Activated B cell treated with CpG ODN at 0.5 μM for 24 hours (primary cell): Measurements from ENCODE around the gene PCGF2. TPM values are rescaled to one million over a fixed set of nuclear protein-coding genes. Genes with fewer than 3 reads are reported as not detected.

Experiments used
- ATAC-seq: fragments of 200-7000 bp; cut with Tn5 transposase; one replicate; pipeline ENCODE4 v1.10.0; 2021; ENCODE audit warnings: low read depth, mild to moderate bottlenecking, moderate library complexity
- CTCF ChIA-PET: fragments of 350-600 bp; sonication (Branson Sonifier 250); formaldehyde crosslinking; loops from one replicate; lab custom pipeline; 2021; ENCODE audit warnings: antibody characterized with exemption; lab: Charles Lee
- POLR2A ChIA-PET: fragments of 350-600 bp; sonication (Branson Sonifier 250); formaldehyde crosslinking; loops from one replicate; lab custom pipeline; 2021; ENCODE audit warnings: antibody characterized with exemption; lab: Charles Lee
- DNase-seq: peaks from one replicate; pipeline ENCODE4 v3.0.0; 2022
- H3K27ac Mint-ChIP-seq: one replicate; pipeline ENCODE4 v1.8.0; 2020; ENCODE audit warnings: mixed read lengths
- H3K27me3 Mint-ChIP-seq: one replicate; pipeline ENCODE4 v1.8.0; 2021; ENCODE audit warnings: mixed read lengths
- H3K36me3 Mint-ChIP-seq: one replicate; pipeline ENCODE4 v1.8.0; 2021; ENCODE audit warnings: low read depth, mixed read lengths
- H3K4me1 Mint-ChIP-seq: one replicate; pipeline ENCODE4 v1.8.0; 2021; ENCODE audit warnings: mixed read lengths
- H3K4me3 Mint-ChIP-seq: one replicate; pipeline ENCODE4 v1.8.0; 2020; ENCODE audit warnings: mild to moderate bottlenecking, mixed read lengths
- H3K9me3 Mint-ChIP-seq: one replicate; pipeline ENCODE4 v1.8.0; 2020; ENCODE audit warnings: mixed read lengths
- CTCF ChIP-seq: fragments of 200-600 bp; IDR thresholded peaks from one replicate; pipeline ENCODE4 v1.8.0; 2022; ENCODE audit warnings: antibody characterized with exemption, mild to moderate bottlenecking
- intact Hi-C: fragments of 100-400 bp; cut with micrococcal nuclease; formaldehyde crosslinking; loops from one replicate; pipeline ENCODE4 v1.15.1; 2024
- total RNA-seq: library from RNA; stranded (reverse); gene quantifications from 2 replicates; pipeline ENCODE4 v1.2.3, GENCODE V29; 2022

The PCGF2 gene
- total RNA-seq, 1 donor from 2014 or later, result not detected

DNA sequence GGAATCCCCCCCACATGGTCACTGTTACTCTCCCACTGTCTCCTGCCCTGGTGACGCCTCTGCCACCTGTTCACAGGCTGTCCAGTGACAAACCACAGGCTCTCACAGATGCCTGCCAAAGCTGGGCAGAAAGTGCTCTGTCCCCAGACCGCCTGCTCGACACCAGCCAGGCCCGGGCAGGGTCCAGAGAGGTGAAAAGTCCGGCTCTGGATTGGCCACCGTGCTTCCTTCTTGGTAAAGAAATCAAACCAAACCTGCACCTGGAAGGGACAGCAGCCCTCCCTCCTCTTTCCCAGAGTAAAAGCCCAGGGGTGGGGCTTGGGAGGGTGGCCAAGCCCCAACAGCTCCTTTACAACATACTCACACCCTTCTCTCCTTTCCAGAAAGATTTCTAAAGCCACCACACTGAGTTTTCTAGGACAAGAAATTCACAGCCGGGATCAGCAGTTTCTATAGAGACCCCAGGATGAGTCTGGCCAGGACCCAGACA lies 6.2 kb downstream of the PCGF2 start:
- Mint-ChIP-seq H3K27me3 (peaks cover 22% of the 10 kb centered on the region), H3K27ac (no peak overlapping the region), H3K36me3 (no peaks in the 10 kb centered on the region), H3K4me1 (peaks cover 18% of the 10 kb centered on the region), H3K9me3 (no peaks in the 10 kb centered on the region), H3K4me3 (no peak overlapping the region)
- POLR2A ChIA-PET, result no interaction called here
- ATAC-seq (no peak), DNase-seq (no peak)
- intact Hi-C loops, result no loop called here
- TF ChIP-seq CTCF, result no peak
- CTCF ChIA-PET, result no interaction called here

DNA sequence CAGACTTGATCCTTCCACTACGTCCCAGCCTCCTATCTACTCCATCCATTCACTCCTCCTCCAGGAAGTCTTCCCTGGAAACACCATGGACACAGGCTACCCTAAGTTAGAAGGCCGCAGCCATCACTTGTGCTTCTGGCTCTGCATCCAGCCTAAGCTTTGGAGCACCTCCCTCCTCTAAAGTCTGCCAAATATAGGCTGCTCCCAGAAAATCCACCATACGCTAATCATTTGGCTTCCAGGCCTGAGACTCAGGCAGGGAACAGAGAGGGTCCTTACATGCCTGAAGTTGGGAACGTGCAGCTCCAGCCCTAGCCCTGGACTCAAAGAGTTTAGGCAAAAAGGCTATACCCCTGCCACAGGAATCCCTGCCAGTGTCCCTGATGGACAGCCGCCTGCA lies 6.7 kb downstream of the PCGF2 start:
- Mint-ChIP-seq H3K9me3 (no peaks in the 10 kb centered on the region), H3K4me1 (peaks cover 13% of the 10 kb centered on the region), H3K36me3 (no peaks in the 10 kb centered on the region), H3K27ac (no peak overlapping the region), H3K4me3 (no peak overlapping the region), H3K27me3 (peaks cover 18% of the 10 kb centered on the region)
- intact Hi-C loops, result no loop called here
- ATAC-seq (no peak), DNase-seq (no peak)
- ChIA-PET POLR2A (no interaction called here), CTCF (no interaction called here)
- no peak for TF ChIP-seq CTCF

GRCh38 chr17:38740806-38741205 lies 7.3 kb downstream of the PCGF2 start:
- peaks cover 7% of the 10 kb centered on the region for H3K4me1 Mint-ChIP-seq

DNA sequence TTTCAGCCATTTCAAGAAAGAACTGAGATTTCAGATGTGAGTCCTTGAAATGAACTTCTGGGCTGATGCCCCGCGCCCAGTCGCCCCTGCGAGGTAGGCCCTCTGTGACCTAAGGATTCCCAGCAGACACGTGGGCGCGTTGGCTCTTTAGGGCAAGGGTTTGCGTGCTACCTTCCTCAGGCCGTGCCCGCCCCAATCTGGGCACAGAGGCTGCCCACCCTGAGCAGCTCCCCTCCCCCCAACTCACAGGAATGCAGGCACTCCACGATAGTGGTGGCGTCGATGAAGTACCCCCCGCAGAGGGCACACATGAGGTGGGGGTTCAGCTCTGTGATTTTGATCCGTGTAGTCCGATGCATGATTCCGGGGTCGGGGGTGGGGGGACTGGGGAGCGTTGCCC lies 8.1 kb downstream of the PCGF2 start:
- no peaks in the 10 kb centered on the region for H3K36me3 Mint-ChIP-seq
- intact Hi-C loops, result no loop called here
- no peaks in the 10 kb centered on the region for H3K9me3 Mint-ChIP-seq
- CTCF ChIA-PET, result no interaction called here
- TF ChIP-seq CTCF, result no peak
- ATAC-seq, result no peak
- peaks cover 4% of the 10 kb centered on the region for H3K4me1 Mint-ChIP-seq
- POLR2A ChIA-PET, result no interaction called here
- H3K27ac Mint-ChIP-seq, result no peak overlapping the region
- H3K27me3 Mint-ChIP-seq, result peaks cover 12% of the 10 kb centered on the region
- DNase-seq, result no peak
- no peak overlapping the region for H3K4me3 Mint-ChIP-seq

More at GRCh38 chr17:38740806-38741205, 7.3 kb downstream of the PCGF2 start:
- ChIA-PET CTCF (no interaction called here), POLR2A (no interaction called here)
- no peak for TF ChIP-seq CTCF
- DNase-seq (no peak), ATAC-seq (no peak)
- Mint-ChIP-seq H3K36me3 (no peaks in the 10 kb centered on the region), H3K27me3 (peaks cover 12% of the 10 kb centered on the region), H3K9me3 (no peaks in the 10 kb centered on the region), H3K27ac (no peak overlapping the region), H3K4me3 (no peak overlapping the region)
- intact Hi-C loops, result no loop called here

DNA sequence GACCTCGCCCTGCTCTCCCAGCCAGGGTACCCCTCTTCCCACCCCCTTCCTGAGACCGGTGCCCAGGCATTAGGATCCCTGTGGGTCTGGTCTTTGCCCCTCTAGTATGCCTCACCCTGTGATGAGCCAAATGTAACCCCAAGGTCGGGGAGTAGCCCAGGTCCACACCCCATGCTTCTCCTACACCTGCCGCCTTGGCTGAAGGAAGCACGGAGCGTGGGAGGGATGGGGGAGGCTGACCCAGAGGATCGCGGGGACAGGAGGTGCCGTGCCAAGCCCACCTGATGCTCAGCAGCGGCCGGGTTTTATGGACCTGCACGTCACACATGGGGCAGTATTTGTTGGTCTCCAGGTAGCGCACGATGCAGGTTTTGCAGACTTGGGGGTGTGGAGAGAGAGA lies 8.8 kb downstream of the PCGF2 start:
- H3K36me3 Mint-ChIP-seq, result no peaks in the 10 kb centered on the region
- intact Hi-C loops, result no loop called here
- CTCF ChIA-PET, result no interaction called here
- no peaks in the 10 kb centered on the region for H3K9me3 Mint-ChIP-seq
- no peak overlapping the region for H3K27ac Mint-ChIP-seq
- peaks cover 9% of the 10 kb centered on the region for H3K27me3 Mint-ChIP-seq
- H3K4me1 Mint-ChIP-seq, result peaks cover 6% of the 10 kb centered on the region
- POLR2A ChIA-PET, result no interaction called here
- no peak for DNase-seq
- H3K4me3 Mint-ChIP-seq, result no peak overlapping the region
- no peak for ATAC-seq
- TF ChIP-seq CTCF, result no peak
